Vein endothelial cell (primary cell): ENCODE data around the gene PROM2. TPM values are rescaled to one million over a fixed set of nuclear protein-coding genes. Genes with fewer than 3 reads are reported as not detected.

Experiments used
- total RNA-seq: library from RNA; depleted of rRNA; stranded (reverse); fragments of >200 nt; gene quantifications from 2 replicates; pipeline ENCODE4 v1.2.3, GENCODE V29; 2012

Gene PROM2
- total RNA-seq = 0.57 TPM in 1 of 2 replicates, not detected in the other

DNA sequence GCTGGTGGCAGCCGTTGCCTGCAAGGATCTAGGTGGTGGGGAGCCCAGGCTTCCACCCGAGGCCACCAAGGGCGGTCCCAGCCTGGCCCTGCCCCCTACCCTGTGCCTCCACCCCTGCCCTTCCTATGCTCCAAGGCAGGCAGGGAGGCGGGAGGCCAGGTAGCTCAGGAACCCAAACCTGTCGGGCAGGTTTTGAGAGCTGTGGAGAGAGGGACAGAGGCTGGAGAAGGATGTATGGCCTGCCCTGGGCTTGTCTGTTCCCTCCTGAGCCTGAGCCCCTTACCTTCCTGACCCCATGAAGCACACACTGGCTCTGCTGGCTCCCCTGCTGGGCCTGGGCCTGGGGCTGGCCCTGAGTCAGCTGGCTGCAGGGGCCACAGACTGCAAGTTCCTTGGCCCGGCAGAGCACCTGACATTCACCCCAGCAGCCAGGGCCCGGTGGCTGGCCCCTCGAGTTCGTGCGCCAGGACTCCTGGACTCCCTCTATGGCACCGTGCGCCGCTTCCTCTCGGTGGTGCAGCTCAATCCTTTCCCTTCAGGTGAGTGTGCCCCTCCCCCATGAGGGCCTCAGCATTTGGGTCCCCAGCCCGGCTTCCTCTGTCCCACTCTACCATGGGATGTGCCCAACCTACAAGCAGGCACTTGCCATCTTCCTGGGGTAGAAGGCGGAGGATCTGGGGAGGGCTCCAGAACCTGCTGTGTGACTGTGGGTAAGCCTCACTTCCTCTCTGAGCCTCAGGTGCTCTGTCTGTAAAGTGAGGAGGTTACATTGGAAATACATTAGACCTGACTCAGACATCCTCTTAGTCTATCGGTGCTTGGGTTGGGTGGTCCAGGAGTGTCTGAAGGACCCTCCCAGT, at the start of gene PROM2:
Gene PROM2 (plus strand): TSS at position 159 of the 860 bp plus-strand sequence. CDS start 137 bp downstream, at position 296.

DNA sequence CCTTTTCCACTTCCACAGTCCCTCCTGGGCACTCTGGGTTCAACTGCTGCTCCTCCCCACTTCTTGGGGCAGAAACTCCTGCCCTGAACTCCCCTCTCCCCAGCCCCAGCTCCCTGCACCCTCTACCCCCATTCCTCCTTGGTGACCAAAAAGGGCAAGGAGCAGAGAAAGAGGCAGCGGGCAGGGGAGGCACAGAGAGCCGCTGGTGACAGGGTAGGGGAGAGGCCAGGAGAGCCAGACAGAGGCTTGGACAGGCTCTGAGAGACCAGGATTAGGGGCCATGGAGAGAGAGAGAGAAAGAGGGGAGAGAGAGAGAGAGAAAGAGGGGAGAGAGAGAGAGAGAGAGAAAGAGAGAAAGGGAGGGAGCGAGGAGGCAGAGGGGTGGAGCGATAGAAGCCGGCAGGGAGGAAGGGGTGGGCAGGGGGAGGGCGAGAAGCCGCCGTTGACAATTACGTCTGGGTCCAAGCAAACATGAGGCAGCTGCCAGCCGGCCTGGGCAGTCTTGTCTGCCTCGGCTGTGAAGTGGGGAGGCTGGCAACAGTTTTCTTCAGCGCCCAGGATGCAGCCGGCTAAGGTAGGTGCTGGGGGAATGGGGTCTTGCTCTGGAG, 22.7 kb downstream of the PROM2 start, which contains the start of gene KCNIP3:
Gene KCNIP3 (plus strand): TSS at position 468 of the 608 bp plus-strand sequence. CDS start 92 bp downstream, at position 560.

Other genes with a start within 250 kb of the PROM2 start
- not detected in 2 replicates for gene MAL, start 248.7 kb upstream of the PROM2 start, total RNA-seq
- 34.3 and 34.5 TPM in 2 replicates for gene MRPS5, start 152.6 kb upstream of the PROM2 start, total RNA-seq
- gene ZNF514, start 114.6 kb upstream of the PROM2 start, total RNA-seq = 8.8 and 9.8 TPM in 2 replicates
- 5.9 and 6.1 TPM in 2 replicates for gene ZNF2, start 108.6 kb upstream of the PROM2 start, total RNA-seq
- 6.5 and 8.4 TPM in 2 replicates for gene ZNF892, start 66.9 kb upstream of the PROM2 start, total RNA-seq
- gene KCNIP3, start 22.9 kb downstream of the PROM2 start, total RNA-seq = 0.33 and 0.48 TPM in 2 replicates
- 14.8 and 34.0 TPM in 2 replicates for gene FAHD2A, start 128.3 kb downstream of the PROM2 start, total RNA-seq
- 0.33 TPM in 1 of 2 replicates, not detected in the other for gene TRIM43B, start 210.3 kb downstream of the PROM2 start, total RNA-seq